GM19467 (cell line): ENCODE measurements around the gene PVALEF.

Source experiments
- ATAC-seq: cut with Tn5 transposase; IDR thresholded peaks from one replicate; pipeline ENCODE4 v1.9.1; 2021; ENCODE audit warnings: mild to moderate bottlenecking, moderate library complexity; ENCODE audit not compliant: unreplicated experiment

The PVALEF gene

GRCh38 chr17:81194941-81195901, 29.9 kb downstream of the PVALEF start:
- ATAC-seq, result no peak

GRCh38 chr17:81195941-81196495, 30.7 kb downstream of the PVALEF start:
- ATAC-seq, result no peak

DNA sequence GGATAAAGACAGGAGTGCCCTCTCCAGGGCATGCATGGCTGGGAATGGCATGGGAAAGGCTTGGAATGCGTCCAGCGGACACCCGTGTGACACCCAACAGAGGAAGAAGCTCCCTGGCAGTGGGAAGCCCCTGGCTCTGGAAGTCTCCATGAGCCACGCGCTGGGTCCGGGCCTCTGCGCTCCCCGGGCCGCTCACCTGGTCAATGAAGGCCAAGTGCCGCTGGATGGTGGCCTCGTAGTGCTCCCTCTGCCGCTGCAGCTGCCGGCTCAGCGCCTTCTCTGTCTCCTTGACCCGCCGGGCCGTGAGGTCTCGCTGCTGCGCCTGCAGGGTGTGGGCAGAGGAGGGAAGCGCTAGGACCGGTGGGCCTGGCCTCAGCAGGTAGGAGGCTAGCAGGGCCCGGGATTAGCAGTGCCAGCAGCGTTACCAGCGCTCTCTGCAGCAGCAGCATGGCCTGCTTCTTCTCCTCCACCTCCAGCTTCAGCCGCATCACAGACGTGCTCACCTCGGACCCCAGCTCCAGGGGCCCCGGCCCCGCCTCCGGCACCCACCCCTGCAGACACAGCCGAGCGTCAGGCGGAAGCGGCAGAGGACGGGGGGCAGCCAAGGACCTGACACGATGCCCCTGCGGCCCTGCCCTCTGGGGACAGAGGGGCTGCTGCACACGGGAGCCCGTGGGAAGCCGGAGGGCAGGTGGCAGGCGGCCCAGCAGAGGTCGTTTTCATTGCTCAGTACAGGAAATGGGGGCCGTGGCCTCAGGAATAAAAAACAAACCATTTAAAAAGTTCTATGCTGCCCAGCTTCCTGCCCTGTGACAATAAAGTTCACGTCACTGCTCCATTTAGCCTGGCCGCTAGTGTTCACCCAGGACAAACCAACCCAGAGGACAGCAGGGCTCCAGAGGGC, 31.4 kb downstream of the PVALEF start:
- ATAC-seq, result no peak

GRCh38 chr17:81197409-81197795, 32.1 kb downstream of the PVALEF start:
- ATAC-seq, result no peak

DNA sequence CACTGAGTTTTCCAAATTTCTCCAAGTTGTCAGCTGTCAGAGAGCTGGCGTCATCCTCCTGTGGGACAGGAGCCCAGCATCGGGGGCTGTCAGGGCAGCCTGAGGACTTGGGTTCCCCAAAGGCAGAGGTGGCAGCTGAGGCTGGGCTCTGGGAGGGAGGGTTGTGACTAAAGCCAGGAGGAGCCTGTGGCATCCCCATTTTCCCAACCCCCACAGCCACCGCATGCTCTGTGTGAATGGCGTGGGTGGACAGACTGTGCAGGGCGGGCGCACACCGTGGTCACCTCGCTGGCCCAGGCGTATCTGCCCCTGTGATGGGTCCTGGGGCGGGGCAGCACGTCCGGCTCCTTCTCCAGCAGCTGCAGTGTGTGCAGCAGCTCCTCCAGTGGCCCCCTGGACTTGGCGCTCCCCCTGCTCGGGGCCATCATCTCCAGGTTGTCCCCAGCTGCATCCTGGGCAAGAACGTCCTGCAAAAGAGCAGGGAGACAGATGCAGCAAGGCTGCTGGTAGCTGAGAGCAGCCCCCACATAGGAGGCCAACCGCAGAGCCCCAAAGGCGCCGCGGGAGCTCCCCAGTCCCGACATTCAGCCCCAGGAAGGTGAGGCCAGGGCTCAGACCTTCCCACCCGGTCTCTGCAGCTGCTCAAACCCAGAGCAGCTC, 32.7 kb downstream of the PVALEF start:
- ATAC-seq, result no peak

GRCh38 chr17:81198826-81199481, 33.6 kb downstream of the PVALEF start:
- ATAC-seq, result no peak

GRCh38 chr17:81199482-81199830, 34.1 kb downstream of the PVALEF start:
- no peak for ATAC-seq

- no peak for ATAC-seq
These were observed 34.9 kb downstream of the PVALEF start for GRCh38 chr17:81200201-81200600.

DNA sequence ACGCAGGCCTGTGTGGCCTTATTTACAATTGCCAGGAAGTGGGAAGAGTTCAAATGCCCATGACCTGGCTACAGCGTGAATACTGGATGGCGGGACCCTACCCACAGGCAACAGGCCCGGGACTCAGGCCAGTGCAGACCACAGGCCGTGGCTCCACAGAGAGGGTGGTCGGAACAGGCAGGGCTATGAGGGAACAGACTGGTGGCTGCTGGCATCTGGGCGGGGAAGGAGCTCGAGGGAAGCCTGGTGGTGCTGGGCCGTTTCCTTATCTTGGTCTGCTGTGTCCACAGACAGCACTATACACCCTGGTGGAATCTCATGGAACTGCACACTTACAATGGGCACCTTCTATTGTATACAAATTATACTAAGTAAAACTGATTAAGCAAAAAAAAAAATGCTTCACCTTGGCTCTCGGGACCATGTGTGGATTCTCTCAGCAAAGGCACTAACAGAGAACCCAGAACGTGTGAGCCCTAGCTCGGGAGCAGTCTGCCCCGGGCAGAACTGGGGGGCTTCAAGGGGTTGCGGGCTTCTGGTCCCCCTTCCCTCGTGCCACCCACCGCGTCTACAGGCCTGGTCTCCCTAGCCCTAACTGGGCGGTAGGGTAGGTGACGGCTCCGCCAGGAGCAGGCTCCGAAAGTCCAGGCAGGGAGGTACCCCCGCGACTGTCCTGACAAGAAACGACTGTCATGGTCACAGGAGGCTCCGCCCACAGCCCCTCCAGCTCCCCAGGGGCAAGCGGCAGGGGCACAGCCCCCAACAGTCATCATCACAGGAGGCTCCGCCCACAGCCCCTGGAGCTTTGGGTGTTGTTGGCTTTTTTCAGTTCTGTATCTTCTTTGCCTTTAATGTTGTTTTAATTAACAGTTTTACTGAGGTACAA, 35.6 kb downstream of the PVALEF start:
- no peak for ATAC-seq

GRCh38 chr17:81202318-81202717, 37.0 kb downstream of the PVALEF start:
- ATAC-seq, result no peak

GRCh38 chr17:81203136-81203535, 37.8 kb downstream of the PVALEF start:
- ATAC-seq, result no peak

- no peak for ATAC-seq
These were observed 39.3 kb downstream of the PVALEF start for GRCh38 chr17:81204578-81204977.

DNA sequence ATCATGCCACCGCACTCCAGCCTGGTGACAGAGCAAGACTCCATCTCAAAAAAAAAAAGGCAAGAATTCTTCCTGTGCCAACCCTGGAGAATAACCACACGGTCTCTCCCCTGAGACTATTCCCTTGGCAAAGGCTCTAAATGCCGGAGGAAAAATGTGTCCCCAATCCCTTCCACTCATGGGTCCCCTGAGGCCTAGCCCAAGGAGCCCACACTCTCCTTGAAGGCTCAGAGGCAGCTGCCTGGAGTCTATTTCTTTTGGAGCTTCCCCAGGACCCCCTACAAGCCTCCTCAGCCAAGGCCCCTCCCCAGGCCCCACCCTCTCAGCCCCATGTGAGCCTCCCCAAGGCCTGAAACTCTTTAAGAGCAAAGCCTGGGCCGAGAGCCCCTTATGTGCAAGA, 40.9 kb downstream of the PVALEF start:
- no peak for ATAC-seq

DNA sequence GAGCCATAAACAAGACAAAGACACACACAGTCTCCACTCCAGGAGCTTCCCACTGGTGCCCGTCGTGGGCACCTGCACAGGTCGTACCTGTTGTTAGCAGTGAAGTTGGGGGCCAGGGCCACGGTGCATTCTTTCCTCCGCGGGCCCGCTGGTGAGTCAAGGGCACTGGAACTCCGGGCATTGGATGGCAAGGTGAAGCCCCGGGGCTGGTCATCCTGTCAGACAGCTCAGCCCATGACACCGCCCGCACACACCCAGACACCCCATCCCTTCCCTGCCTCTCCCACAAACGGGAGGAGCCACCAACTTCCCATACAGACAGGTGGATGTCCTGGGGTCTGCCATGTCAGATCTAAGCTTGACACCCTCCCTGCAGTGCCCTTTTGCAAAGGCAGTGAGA, 41.4 kb downstream of the PVALEF start:
- ATAC-seq, result no peak

DNA sequence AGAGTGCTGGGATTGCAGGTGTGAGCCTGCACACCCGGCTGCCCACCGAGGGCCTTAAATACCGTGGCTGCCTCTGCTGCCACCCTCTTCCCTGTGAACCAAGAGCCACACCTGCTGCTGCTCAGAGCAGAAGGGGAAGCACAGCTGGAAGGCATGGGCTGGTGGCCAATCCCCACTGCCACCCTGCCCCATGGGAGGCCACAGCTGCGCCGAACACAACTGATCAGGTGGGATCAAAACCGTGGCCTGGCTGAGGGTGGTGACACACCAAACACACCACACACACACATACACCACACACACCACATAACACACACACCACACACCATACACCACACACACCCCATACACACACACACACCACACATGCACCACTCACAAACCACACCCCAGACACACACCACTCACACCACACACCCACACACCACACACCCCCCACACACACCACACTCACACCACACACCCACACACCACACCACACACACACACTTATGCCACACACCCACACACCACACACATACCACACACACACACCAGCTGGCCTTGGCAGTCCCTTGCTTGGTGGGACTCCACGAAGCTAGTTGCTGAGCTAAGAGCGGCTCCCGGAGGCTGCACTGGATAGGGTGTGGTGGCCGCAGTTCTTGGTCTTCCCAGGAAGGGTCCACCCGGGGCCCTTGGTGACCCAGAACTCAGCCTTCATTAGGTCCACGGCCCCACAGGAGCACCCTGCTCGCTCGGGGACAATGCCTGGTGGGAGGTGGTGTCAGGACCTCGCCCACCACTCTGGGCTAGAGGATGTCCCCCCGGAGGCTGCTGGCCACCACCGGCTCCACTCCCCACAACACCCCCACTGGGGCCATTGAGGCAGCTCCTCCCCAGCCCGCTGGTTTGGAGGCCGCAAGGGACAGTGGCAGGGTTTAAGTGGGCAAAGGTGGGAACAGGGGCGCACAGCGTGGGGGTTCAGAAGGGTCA, 42.6 kb downstream of the PVALEF start:
- no peak for ATAC-seq

- ATAC-seq, result no peak
These were observed 43.3 kb downstream of the PVALEF start for GRCh38 chr17:81208651-81209050.

- no peak for ATAC-seq
These were observed 43.8 kb downstream of the PVALEF start for GRCh38 chr17:81209141-81209540.

DNA sequence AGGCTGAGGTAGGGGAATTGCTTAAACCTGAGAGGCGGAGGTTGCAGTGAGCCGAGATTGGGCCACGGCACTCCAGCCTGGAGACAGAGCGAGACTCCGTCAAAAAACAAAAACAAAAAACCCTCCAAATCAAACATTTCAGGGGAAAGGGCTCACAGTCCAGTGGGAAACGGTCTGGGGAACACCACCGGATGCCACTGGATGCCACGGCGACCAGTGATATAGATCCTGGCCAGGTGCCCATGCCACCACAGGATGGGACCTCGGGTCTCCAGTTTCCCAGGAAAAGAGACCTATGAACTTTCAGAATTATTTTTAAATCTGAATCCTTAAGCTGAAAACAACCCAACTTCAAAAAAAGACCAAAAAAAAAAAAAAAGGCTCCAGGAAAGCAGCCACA, 45.2 kb downstream of the PVALEF start:
- no peak for ATAC-seq
